GM18520 (cell line): Measurements from ENCODE around the gene SLITRK4.

Experiments used
- ATAC-seq: cut with Tn5 transposase; IDR thresholded peaks from one replicate; pipeline ENCODE4 v1.9.1; 2021; ENCODE audit not compliant: unreplicated experiment

Gene SLITRK4

GRCh38 chrX:143635915-143636314 lies at the start of gene SLITRK4:
Gene SLITRK4 (minus strand): TSS chrX:143636101. CDS start chrX:143631108, 4,993 bp downstream.
- no peak for ATAC-seq

- no peak for ATAC-seq
These were observed 47.6 kb upstream of the SLITRK4 start for GRCh38 chrX:143683486-143683885.

GRCh38 chrX:143674926-143675325 lies 39.0 kb upstream of the SLITRK4 start:
- no peak for ATAC-seq

- ATAC-seq, result no peak
These were observed 33.5 kb upstream of the SLITRK4 start for GRCh38 chrX:143669395-143669794.

- ATAC-seq, result no peak
These were observed 28.4 kb upstream of the SLITRK4 start for GRCh38 chrX:143664302-143664701.

GRCh38 chrX:143663755-143664154 lies 27.9 kb upstream of the SLITRK4 start:
- no peak for ATAC-seq

GRCh38 chrX:143661286-143661685 lies 25.4 kb upstream of the SLITRK4 start:
- ATAC-seq, result no peak

- ATAC-seq, result peak; percentile 86
These were observed 12.8 kb upstream of the SLITRK4 start for GRCh38 chrX:143648705-143649104.

GRCh38 chrX:143642426-143642825 lies 6.5 kb upstream of the SLITRK4 start:
- no peak for ATAC-seq

GRCh38 chrX:143636831-143637230 lies 930 bp upstream of the SLITRK4 start:
- no peak for ATAC-seq

GRCh38 chrX:143634663-143635455 lies 1.0 kb downstream of the SLITRK4 start:
- ATAC-seq, result no peak

GRCh38 chrX:143634309-143634662 lies 1.6 kb downstream of the SLITRK4 start:
- no peak for ATAC-seq

- ATAC-seq, result no peak
These were observed 2.2 kb downstream of the SLITRK4 start for GRCh38 chrX:143633461-143634308.

- no peak for ATAC-seq
These were observed 3.1 kb downstream of the SLITRK4 start for GRCh38 chrX:143632625-143633410.

- no peak for ATAC-seq
These were observed 12.2 kb downstream of the SLITRK4 start for GRCh38 chrX:143623657-143624056.

GRCh38 chrX:143621276-143621675 lies 14.6 kb downstream of the SLITRK4 start:
- ATAC-seq, result no peak

- ATAC-seq, result no peak
These were observed 20.1 kb downstream of the SLITRK4 start for GRCh38 chrX:143615851-143616250.

- no peak for ATAC-seq
These were observed 34.1 kb downstream of the SLITRK4 start for GRCh38 chrX:143601809-143602208.

- no peak for ATAC-seq
These were observed 54.7 kb downstream of the SLITRK4 start for GRCh38 chrX:143581240-143581639.

GRCh38 chrX:143580266-143580665 lies 55.6 kb downstream of the SLITRK4 start:
- no peak for ATAC-seq
